GM18909 (cell line): ENCODE data around the gene ZCCHC7.

Experiments
- ATAC-seq: cut with Tn5 transposase; IDR thresholded peaks from one replicate; pipeline ENCODE4 v1.9.1; 2021; ENCODE audit warnings: mild to moderate bottlenecking; ENCODE audit not compliant: unreplicated experiment, poor library complexity

ZCCHC7 gene

GRCh38 chr9:37364136-37364535 is 243.8 kb downstream of the ZCCHC7 start:
- ATAC-seq: no peak

- ATAC-seq: no peak
Measured at GRCh38 chr9:37364751-37365360, 244.5 kb downstream of the ZCCHC7 start.

- ATAC-seq: peak; percentile 38
Measured at GRCh38 chr9:37369671-37370070, 249.3 kb downstream of the ZCCHC7 start.

- no peak for ATAC-seq
Measured at GRCh38 chr9:37370282-37370681, 249.9 kb downstream of the ZCCHC7 start.

- ATAC-seq: peak; percentile 76
Measured at GRCh38 chr9:37370968-37371563, 250.7 kb downstream of the ZCCHC7 start.

GRCh38 chr9:37371565-37372464 is 251.4 kb downstream of the ZCCHC7 start:
- ATAC-seq: peak; percentile 8

GRCh38 chr9:37372839-37373238 is 252.5 kb downstream of the ZCCHC7 start:
- no peak for ATAC-seq

- no peak for ATAC-seq
Measured at GRCh38 chr9:37373621-37374020, 253.2 kb downstream of the ZCCHC7 start.

GRCh38 chr9:37374892-37375291 is 254.5 kb downstream of the ZCCHC7 start:
- ATAC-seq: peak; percentile 53

- ATAC-seq: no peak
Measured at GRCh38 chr9:37377688-37378612, 257.6 kb downstream of the ZCCHC7 start.

GRCh38 chr9:37378613-37379004 is 258.2 kb downstream of the ZCCHC7 start:
- no peak for ATAC-seq

GRCh38 chr9:37379835-37380234 is 259.5 kb downstream of the ZCCHC7 start:
- ATAC-seq: no peak

- ATAC-seq: no peak
Measured at GRCh38 chr9:37380570-37380969, 260.2 kb downstream of the ZCCHC7 start.

GRCh38 chr9:37381094-37381741 is 260.8 kb downstream of the ZCCHC7 start:
- no peak for ATAC-seq

- ATAC-seq: no peak
Measured at GRCh38 chr9:37382161-37382981, 262.0 kb downstream of the ZCCHC7 start.

- ATAC-seq: no peak
Measured at GRCh38 chr9:37382982-37383357, 262.6 kb downstream of the ZCCHC7 start.

GRCh38 chr9:37383393-37383792 is 263.0 kb downstream of the ZCCHC7 start:
- no peak for ATAC-seq

GRCh38 chr9:37383876-37384746 is 263.7 kb downstream of the ZCCHC7 start:
- no peak for ATAC-seq
